Stimulated activated CD8-positive, alpha-beta memory T cell treated with anti-CD3 and anti-CD28 coated beads, Interleukin-4, amount 100 ng/mL, for 1 hour (primary cell): ENCODE results near the gene CACNA1H.
"Not testable (repeated sequence)": the region's sequence is repeated elsewhere in the genome, so short reads cannot be mapped to it uniquely, and the experiment has no call there.

Source experiments
- DNase-seq, 2 donors: peaks; one replicate each; pipeline ENCODE4 v3.0.0-alpha.2; 2020; ENCODE audit warnings: low read depth in 2 of 2, low spot score in 1 of 2

The CACNA1H gene

GRCh38 chr16:1264345-1265089 lies 111.6 kb downstream of the CACNA1H start:
- no peak for DNase-seq

GRCh38 chr16:1265090-1265630 lies 112.3 kb downstream of the CACNA1H start:
- DNase-seq, result no peak

DNA sequence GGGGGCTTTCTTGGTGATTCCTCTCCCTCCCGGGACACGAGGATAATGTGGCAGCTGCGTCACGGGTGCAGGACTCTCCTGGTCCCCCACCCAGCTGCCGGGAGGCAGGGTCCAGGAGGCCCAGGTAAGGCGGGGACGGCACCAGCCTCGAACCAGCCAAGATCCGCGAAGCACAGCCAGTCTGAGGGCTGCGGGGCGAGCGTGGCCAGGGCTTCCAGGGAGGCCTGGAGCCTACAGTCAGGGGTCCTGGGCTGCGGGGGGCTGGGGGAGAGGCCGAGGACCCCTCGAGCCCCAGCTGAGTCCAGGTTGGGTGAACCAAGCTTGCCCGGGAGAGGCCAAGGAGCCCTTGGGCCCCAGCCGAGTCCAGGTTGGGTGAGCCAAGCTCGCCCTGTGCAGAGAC lies 112.9 kb downstream of the CACNA1H start:
- DNase-seq, result no peak

DNA sequence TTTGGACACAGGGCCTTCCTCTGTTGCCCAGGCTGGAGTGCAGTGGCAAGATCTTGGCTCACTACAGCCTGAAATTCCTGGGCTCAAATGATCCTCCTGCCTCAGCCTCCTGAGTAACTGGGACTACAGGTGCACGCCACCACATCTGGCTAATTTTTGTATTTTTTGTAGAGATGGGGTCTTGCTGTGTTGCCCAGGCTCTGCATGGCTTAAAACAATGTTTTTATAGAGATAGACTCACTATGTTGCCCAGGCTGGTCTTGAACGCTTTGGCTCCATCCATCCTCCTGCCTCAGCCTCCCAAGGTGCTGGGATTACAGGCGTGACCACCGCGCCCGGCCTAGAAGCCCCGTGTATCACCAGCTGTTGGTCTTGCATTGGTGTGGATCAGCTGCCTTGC lies 116.5 kb downstream of the CACNA1H start:
- DNase-seq, result not testable (repeated sequence)

GRCh38 chr16:1271380-1271723 lies 118.4 kb downstream of the CACNA1H start:
- no peak for DNase-seq
